ENCODE results near the gene MTPN.

DNA sequence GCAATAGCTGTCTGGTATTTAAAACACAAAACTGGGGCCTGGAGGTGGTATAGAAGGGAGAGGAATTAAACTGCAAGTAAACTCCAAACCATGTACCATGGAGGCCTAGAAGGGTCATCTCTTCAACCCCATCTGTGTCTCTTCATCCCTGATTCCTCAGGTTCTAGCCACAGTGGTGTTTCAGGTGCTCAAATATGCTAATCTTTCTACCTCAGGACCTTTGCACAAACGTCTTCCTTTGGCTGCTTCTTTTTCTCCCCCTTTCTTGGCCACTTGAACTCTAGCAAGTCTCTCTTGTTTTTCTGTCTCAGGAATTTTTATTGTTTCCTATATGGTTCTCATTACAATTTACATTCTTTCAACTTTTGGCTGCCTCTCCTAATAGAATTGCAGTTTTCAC is 25.6 kb upstream of the MTPN start:
- TF ChIP-seq, protein P1, sequence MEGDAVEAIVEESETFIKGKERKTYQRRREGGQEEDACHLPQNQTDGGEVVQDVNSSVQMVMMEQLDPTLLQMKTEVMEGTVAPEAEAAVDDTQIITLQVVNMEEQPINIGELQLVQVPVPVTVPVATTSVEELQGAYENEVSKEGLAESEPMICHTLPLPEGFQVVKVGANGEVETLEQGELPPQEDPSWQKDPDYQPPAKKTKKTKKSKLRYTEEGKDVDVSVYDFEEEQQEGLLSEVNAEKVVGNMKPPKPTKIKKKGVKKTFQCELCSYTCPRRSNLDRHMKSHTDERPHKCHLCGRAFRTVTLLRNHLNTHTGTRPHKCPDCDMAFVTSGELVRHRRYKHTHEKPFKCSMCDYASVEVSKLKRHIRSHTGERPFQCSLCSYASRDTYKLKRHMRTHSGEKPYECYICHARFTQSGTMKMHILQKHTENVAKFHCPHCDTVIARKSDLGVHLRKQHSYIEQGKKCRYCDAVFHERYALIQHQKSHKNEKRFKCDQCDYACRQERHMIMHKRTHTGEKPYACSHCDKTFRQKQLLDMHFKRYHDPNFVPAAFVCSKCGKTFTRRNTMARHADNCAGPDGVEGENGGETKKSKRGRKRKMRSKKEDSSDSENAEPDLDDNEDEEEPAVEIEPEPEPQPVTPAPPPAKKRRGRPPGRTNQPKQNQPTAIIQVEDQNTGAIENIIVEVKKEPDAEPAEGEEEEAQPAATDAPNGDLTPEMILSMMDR (IDR thresholded peaks at IDR 0.05), result no peak
- TF ChIP-seq POLR2A (IDR thresholded peaks at IDR 0.05) (no peak), EP300 (IDR thresholded peaks at IDR 0.05) (no peak)
